HepG2 (cell line): ENCODE measurements around the gene TLCD3A. TPM values are rescaled to one million over a fixed set of nuclear protein-coding genes. Genes with fewer than 3 reads are reported as not detected.

Source experiments
- ATAC-seq: fragments of 200-7000 bp; cut with Tn5 transposase; 3 replicates; pipeline ENCODE4 v1.9.1; 2020; ENCODE audit warnings: mild to moderate bottlenecking, moderate library complexity
- BruUV-seq: library from RNA; stranded (reverse); fragments of 400-500 nt; replicated peaks from 2 replicates; lab custom pipeline; 2021; lab: Mats Ljungman, UMichigan
- CTCF ChIA-PET: fragments of 300-600 bp; formaldehyde crosslinking; extraction: SDS; loops from one replicate; lab custom pipeline; 2021; ENCODE audit warnings: low total read pairs, inconsistent platforms, low intra/inter-chr PET ratio; lab: Yijun Ruan, JAX
- POLR2A ChIA-PET: fragments of 350-600 bp; sonication (Branson Sonifier 250); formaldehyde crosslinking; loops from one replicate; lab custom pipeline; 2020; ENCODE audit warnings: antibody characterized with exemption, inconsistent platforms; lab: Yijun Ruan, JAX
- DNase-seq: peaks from one replicate; pipeline ENCODE4 v3.0.0-alpha.2; 2015; ENCODE audit warnings: low spot score
- FAIRE-seq: peaks from 3 replicates; lab custom pipeline; 2011; peaks lifted over from hg19 to GRCh38; lab: Jason Lieb, UNC
- H2AFZ ChIP-seq: one replicate; pipeline ENCODE4 v1.6.1; 2011; ENCODE audit warnings: low read length, inconsistent platforms
- H3K27ac ChIP-seq: fragments of 300-600 bp; 3 replicates; pipeline ENCODE4 v1.8.0; 2011; ENCODE audit warnings: mixed run types, mild to moderate bottlenecking, mixed read lengths, low read length, inconsistent platforms; ENCODE audit not compliant: insufficient read depth; ENCODE audit errors: extremely low read length
- H3K27me3 ChIP-seq, 2 experiments: fragments of 200-600 bp in 1 of 2; 2 replicates in 1 of 2; 3 replicates in 1 of 2; pipeline versions ENCODE4 v1.6.0 to v1.8.0; 2011; ENCODE audit warnings: low read length in 2 of 2, mild to moderate bottlenecking in 2 of 2, moderate library complexity in 2 of 2, inconsistent platforms in 1 of 2; ENCODE audit not compliant: insufficient read depth in 2 of 2, control insufficient read depth in 1 of 2
- H3K36me3 ChIP-seq, 2 experiments: fragments of 200-600 bp in 1 of 2; replicated peaks in 1 of 2; 2 replicates in 1 of 2; 3 replicates in 1 of 2; pipeline versions ENCODE4 v1.5.1 to v1.8.0; 2011; ENCODE audit warnings: low read length in 2 of 2, inconsistent platforms in 1 of 2; ENCODE audit not compliant: insufficient read depth in 2 of 2, control insufficient read depth in 1 of 2
- H3K4me1 ChIP-seq: 2 replicates; pipeline ENCODE4 v1.5.1; 2012; ENCODE audit warnings: low read length, inconsistent platforms; ENCODE audit not compliant: insufficient read depth
- H3K4me2 ChIP-seq: 2 replicates; pipeline ENCODE4 v1.6.0; 2011; ENCODE audit warnings: low read depth, low read length, inconsistent platforms
- H3K4me3 ChIP-seq, 3 experiments: fragments of 200-600 bp in 1 of 3; sonication (generic), shearing (Covaris generic) in 1 of 3; replicated peaks in 1 of 3; 2 replicates each; pipeline ENCODE4 v1.5.1; 2011 to 2016; ENCODE audit warnings: low read length in 3 of 3, inconsistent platforms in 2 of 3, low read depth in 2 of 3, mild to moderate bottlenecking in 2 of 3, control low read depth in 1 of 3, mixed read lengths in 1 of 3; ENCODE audit not compliant: insufficient read depth in 1 of 3
- H3K79me2 ChIP-seq: one replicate; pipeline ENCODE4 v1.6.1; 2011; ENCODE audit warnings: low read length, inconsistent platforms; ENCODE audit not compliant: insufficient read depth
- H3K9ac ChIP-seq: 2 replicates; pipeline ENCODE4 v1.6.0; 2011; ENCODE audit warnings: mild to moderate bottlenecking, low read depth, low read length, inconsistent platforms; ENCODE audit not compliant: insufficient read depth
- H3K9me3 ChIP-seq: 2 replicates; pipeline ENCODE4 v1.5.1; 2012; ENCODE audit warnings: mild to moderate bottlenecking, low read length
- H4K20me1 ChIP-seq: 2 replicates; pipeline ENCODE4 v1.6.0; 2011; ENCODE audit warnings: inconsistent platforms, mild to moderate bottlenecking, low read length, moderate library complexity; ENCODE audit not compliant: insufficient read depth
- KMT2A ChIP-seq: sonication (generic); formaldehyde crosslinking; IDR thresholded peaks from 2 replicates; pipeline ENCODE4 v1.4.0; 2020; ENCODE audit warnings: missing genetic modification reagents
- NFYC ChIP-seq: IDR thresholded peaks from 2 replicates; pipeline ENCODE4 v1.6.1; 2016; ENCODE audit warnings: missing genetic modification reagents, missing compliant biosample characterization
- PHF8 ChIP-seq: sonication (generic); formaldehyde crosslinking; IDR thresholded peaks from 2 replicates; pipeline ENCODE4 v1.5.0; 2020; ENCODE audit warnings: missing genetic modification reagents
- ZNF263 ChIP-seq: sonication (generic); formaldehyde crosslinking; IDR thresholded peaks from 2 replicates; pipeline ENCODE4 v1.4.0; 2020; ENCODE audit warnings: missing genetic modification reagents
- ZNF891 ChIP-seq: sonication (generic); formaldehyde crosslinking; IDR thresholded peaks from 2 replicates; pipeline ENCODE4 v1.5.0; 2020; ENCODE audit warnings: mild to moderate bottlenecking, missing genetic modification reagents
- ZSCAN31 ChIP-seq: sonication (generic); formaldehyde crosslinking; IDR thresholded peaks from 2 replicates; pipeline ENCODE4 v1.5.0; 2020; ENCODE audit warnings: low read depth, mild to moderate bottlenecking, missing genetic modification reagents
- WGBS: methylation state at CpG from one replicate; pipeline ENCODE4 v1.1.6; 2017; ENCODE audit warnings: low lambda C conversion rate; 5-methylcytosine and 5-hydroxymethylcytosine counted together
- in situ Hi-C: cut with HindIII; loops from 2 replicates; pipeline ENCODE4 v1.10.0; 2017; ENCODE audit warnings: low pct_unique_long_range_greater_than_20kb; ENCODE audit not compliant: extremely low pct_ligation_motif_present
- intact Hi-C: fragments of 100-400 bp; cut with micrococcal nuclease; formaldehyde crosslinking; loops from one replicate; pipeline ENCODE4 v1.10.0; 2022; ENCODE audit not compliant: unreplicated experiment
- polyA plus RNA-seq, 8 experiments: library from polyadenylated mRNA; depleted of rRNA in 3 of 8; stranded (reverse) in 7 of 8; unstranded in 1 of 8; fragments of >200 nt; fragmentation: Illumina TruSeq in 4 of 8; extraction: Trizol in 4 of 8; gene quantifications; 2 replicates each; pipeline versions ENCODE4 v1.2.1 to v1.2.3, GENCODE V29; 2011 to 2016; ENCODE audit warnings: low read depth in 4 of 8, missing spikeins in 1 of 8, mixed read lengths in 1 of 8; ENCODE audit not compliant: insufficient read depth in 1 of 8
- total RNA-seq, 5 experiments: library from RNA; depleted of rRNA; stranded (reverse); fragments of >200 nt; fragmentation: Illumina TruSeq; extraction: Trizol; gene quantifications; 2 replicates each; pipeline ENCODE4 v1.2.3, GENCODE V29; 2016; ENCODE audit warnings: low read depth in 1 of 5
- TF ChIP-seq, protein P1 (sequence below): IDR thresholded peaks from 2 replicates; pipeline ENCODE4 v1.6.1; 2012; ENCODE audit warnings: low read depth, low read length, improper control_type of control experiment
- TF ChIP-seq, protein P2 (sequence below): IDR thresholded peaks from 2 replicates; pipeline ENCODE4 v1.6.1; 2016; ENCODE audit warnings: missing compliant biosample characterization, missing genetic modification reagents, borderline replicate concordance
- TF ChIP-seq, protein P3 (sequence below): sonication (generic); formaldehyde crosslinking; IDR thresholded peaks from 2 replicates; pipeline ENCODE4 v1.8.0; 2022; ENCODE audit warnings: low read depth, missing genetic modification reagents
- TF ChIP-seq, protein P4 (sequence below): sonication (generic); formaldehyde crosslinking; IDR thresholded peaks from 2 replicates; pipeline ENCODE4 v1.8.1; 2023; ENCODE audit warnings: mild to moderate bottlenecking, missing genetic modification reagents
- TF ChIP-seq, protein P5 (sequence below): sonication (generic); formaldehyde crosslinking; IDR thresholded peaks from 2 replicates; pipeline ENCODE4 v1.5.1; 2020; ENCODE audit warnings: missing genetic modification reagents, mild to moderate bottlenecking, borderline replicate concordance
- TF ChIP-seq, protein P6 (sequence below): sonication (generic); formaldehyde crosslinking; IDR thresholded peaks from 2 replicates; pipeline ENCODE4 v1.4.0; 2020; ENCODE audit warnings: missing genetic modification reagents

The TLCD3A gene
- total and polyA plus RNA-seq, 2 of the 13 experiments (the other 11 are each of a cell fraction or from before 2014, with no cell fraction given) = 25.2 to 46.6 TPM

DNA sequence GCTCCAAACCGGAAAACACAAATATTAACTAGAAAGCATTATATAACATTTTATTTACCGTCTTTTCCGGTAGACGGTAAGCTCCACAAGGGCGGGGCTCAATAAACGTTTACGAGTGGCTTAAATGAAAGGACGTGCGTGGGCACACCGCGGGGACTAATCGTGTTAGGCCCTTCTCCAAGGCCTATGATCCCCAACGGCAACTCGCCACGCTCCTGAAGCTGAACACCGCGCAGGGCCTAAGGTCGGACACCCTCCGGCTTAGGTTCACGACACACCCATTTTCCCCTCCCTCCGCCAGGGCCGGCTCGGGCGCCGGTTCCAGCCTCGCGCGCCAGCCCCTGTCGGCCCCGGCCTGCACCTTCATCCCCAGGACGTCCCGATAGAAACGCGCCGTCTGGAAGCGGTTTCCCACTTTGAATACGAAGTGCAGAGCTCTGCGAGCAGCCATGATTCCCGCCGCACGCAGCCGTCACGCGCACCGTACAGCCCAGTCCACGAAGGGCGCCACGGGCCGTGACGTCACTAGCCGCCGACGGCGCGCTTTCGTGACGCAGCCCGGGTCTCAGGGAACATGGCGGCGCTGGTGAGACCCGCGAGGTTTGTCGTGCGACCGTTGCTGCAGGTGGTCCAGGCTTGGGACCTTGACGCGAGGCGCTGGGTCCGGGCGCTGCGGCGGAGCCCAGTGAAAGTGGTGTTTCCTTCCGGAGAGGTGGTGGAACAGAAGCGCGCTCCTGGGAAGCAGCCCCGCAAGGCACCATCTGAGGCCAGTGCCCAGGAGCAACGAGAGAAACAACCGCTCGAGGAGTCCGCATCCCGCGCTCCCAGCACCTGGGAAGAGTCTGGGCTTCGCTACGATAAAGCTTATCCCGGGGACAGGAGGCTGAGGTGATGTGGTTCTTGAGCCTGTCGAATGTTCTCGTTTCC lies 49.7 kb downstream of the TLCD3A start, which contains the start of the genes GLOD4 and MRM3:
GLOD4 (minus strand) TSS at position 476 of the 927 bp plus-strand sequence; CDS start at position 451, 25 bp downstream.
MRM3 (plus strand) TSS at position 549 of the 927 bp plus-strand sequence; CDS start at position 575, 26 bp downstream.
- POLR2A ChIA-PET = interaction anchor here (0.8 to 3.1 kb wide), 7 partner anchors 10 to 214 kb away, joined by 3 to 27 read pairs (median 4); partner anchors contain the start of genes GEMIN4, NXN and TIMM22
- Histone ChIP-seq H3K9ac (peak within 1 kb of the TSS; percentile 93), H3K4me2 (peak within 1 kb of the TSS; percentile 87), H3K27ac (peak within 1 kb of the TSS; percentile 82), H4K20me1 (no peaks in the 10 kb centered on the region), H3K4me3 (peak within 1 kb of the TSS; percentile 84 to 99 (median 97)), H3K79me2 (peaks cover 52% of the 10 kb centered on the region), H3K9me3 (no peaks in the 10 kb centered on the region), H3K36me3 (peaks cover 2 to 31% of the 10 kb centered on the region in 2 experiments; a peak in 4 of 5 replicates), H3K27me3 (no peaks in the 10 kb centered on the region; a peak in 1 of 5 replicates), H2AFZ (peak within 1 kb of the TSS; percentile 20), H3K4me1 (peaks cover 25% of the 10 kb centered on the region)
- ATAC-seq (peak; percentile 93), FAIRE-seq (no peak), DNase-seq (peak; percentile 73)
- BruUV-seq = TSS peak; percentile 73
- in situ Hi-C loops (loop anchor here (5.0 kb wide), 1 partner anchor 200 kb away; no protein-coding TSS in a partner anchor), intact Hi-C loops (loop anchor here (5.0 kb wide), 1 partner anchor 215 kb away; the partner anchor contains the start of gene TIMM22)
- 2% methylated on average over 20 of the region's 87 CpGs for WGBS
- CTCF ChIA-PET = no interaction called here
- TF ChIP-seq, protein P1, sequence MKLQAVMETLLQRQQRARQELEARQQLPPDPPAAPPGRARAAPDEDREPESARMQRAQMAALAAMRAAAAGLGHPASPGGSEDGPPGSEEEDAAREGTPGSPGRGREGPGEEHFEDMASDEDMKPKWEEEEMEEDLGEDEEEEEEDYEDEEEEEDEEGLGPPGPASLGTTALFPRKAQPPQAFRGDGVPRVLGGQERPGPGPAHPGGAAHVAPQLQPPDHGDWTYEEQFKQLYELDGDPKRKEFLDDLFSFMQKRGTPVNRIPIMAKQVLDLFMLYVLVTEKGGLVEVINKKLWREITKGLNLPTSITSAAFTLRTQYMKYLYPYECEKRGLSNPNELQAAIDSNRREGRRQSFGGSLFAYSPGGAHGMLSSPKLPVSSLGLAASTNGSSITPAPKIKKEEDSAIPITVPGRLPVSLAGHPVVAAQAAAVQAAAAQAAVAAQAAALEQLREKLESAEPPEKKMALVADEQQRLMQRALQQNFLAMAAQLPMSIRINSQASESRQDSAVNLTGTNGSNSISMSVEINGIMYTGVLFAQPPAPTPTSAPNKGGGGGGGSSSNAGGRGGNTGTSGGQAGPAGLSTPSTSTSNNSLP = 0 out of 2 replicates have a peak, but pooled peaks have one; percentile 9
- TF ChIP-seq ZSCAN31 = peak; percentile 96
- TF ChIP-seq PHF8 (CRISPR knock-in tag) = peak; percentile 99
- TF ChIP-seq, protein P2, sequence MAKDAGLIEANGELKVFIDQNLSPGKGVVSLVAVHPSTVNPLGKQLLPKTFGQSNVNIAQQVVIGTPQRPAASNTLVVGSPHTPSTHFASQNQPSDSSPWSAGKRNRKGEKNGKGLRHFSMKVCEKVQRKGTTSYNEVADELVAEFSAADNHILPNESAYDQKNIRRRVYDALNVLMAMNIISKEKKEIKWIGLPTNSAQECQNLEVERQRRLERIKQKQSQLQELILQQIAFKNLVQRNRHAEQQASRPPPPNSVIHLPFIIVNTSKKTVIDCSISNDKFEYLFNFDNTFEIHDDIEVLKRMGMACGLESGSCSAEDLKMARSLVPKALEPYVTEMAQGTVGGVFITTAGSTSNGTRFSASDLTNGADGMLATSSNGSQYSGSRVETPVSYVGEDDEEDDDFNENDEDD (CRISPR knock-in tag) = peak; percentile 95
- TF ChIP-seq, protein P3, sequence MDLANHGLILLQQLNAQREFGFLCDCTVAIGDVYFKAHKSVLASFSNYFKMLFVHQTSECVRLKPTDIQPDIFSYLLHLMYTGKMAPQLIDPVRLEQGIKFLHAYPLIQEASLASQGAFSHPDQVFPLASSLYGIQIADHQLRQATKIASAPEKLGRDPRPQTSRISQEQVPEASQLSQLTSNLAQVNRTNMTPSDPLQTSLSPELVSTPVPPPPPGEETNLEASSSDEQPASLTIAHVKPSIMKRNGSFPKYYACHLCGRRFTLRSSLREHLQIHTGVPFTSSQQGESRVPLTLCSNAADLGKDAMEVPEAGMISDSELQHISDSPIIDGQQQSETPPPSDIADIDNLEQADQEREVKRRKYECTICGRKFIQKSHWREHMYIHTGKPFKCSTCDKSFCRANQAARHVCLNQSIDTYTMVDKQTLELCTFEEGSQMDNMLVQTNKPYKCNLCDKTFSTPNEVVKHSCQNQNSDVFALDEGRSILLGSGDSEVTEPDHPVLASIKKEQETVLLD (CRISPR knock-in tag) = peak; percentile 71
- no peak for TF ChIP-seq ZNF263
- 0 out of 2 replicates have a peak, but pooled peaks have one; percentile 18 for TF ChIP-seq ZNF891 (CRISPR knock-in tag)
- TF ChIP-seq, protein P4, sequence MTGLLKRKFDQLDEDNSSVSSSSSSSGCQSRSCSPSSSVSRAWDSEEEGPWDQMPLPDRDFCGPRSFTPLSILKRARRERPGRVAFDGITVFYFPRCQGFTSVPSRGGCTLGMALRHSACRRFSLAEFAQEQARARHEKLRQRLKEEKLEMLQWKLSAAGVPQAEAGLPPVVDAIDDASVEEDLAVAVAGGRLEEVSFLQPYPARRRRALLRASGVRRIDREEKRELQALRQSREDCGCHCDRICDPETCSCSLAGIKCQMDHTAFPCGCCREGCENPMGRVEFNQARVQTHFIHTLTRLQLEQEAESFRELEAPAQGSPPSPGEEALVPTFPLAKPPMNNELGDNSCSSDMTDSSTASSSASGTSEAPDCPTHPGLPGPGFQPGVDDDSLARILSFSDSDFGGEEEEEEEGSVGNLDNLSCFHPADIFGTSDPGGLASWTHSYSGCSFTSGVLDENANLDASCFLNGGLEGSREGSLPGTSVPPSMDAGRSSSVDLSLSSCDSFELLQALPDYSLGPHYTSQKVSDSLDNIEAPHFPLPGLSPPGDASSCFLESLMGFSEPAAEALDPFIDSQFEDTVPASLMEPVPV (CRISPR knock-in tag) = no peak; the same call in 1 of the 2 replicates
- TF ChIP-seq, protein P5, sequence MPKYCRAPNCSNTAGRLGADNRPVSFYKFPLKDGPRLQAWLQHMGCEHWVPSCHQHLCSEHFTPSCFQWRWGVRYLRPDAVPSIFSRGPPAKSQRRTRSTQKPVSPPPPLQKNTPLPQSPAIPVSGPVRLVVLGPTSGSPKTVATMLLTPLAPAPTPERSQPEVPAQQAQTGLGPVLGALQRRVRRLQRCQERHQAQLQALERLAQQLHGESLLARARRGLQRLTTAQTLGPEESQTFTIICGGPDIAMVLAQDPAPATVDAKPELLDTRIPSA = no peak; the same call in 1 of the 2 replicates
- TF ChIP-seq, protein P6, sequence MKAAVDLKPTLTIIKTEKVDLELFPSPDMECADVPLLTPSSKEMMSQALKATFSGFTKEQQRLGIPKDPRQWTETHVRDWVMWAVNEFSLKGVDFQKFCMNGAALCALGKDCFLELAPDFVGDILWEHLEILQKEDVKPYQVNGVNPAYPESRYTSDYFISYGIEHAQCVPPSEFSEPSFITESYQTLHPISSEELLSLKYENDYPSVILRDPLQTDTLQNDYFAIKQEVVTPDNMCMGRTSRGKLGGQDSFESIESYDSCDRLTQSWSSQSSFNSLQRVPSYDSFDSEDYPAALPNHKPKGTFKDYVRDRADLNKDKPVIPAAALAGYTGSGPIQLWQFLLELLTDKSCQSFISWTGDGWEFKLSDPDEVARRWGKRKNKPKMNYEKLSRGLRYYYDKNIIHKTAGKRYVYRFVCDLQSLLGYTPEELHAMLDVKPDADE (CRISPR knock-in tag) = no peak
- TF ChIP-seq KMT2A (CRISPR knock-in tag) = peak; percentile 100
- TF ChIP-seq NFYC = peak; percentile 60; the same call in 1 of the 2 replicates
